Measurements from ENCODE around the gene ABCC5. TPM values are rescaled to one million over a fixed set of nuclear protein-coding genes. Genes with fewer than 3 reads are reported as not detected.
A peak's percentile ranks its signal among the peaks of the same experiment; 100 is the strongest.

The ABCC5 gene
- total and polyA plus RNA-seq, 5 donors from 2014 or later: 12.4 to 27.1 (median 14.1) TPM

GRCh38 chr3:183906234-183906921 is 111.3 kb downstream of the ABCC5 start:
- H3K4me1 Mint-ChIP-seq: no peaks in the 10 kb centered on the region
- peaks cover 8% of the 10 kb centered on the region for H3K27me3 Mint-ChIP-seq
- no peaks in the 10 kb centered on the region for H3K27me3 ChIP-seq (ENCODE audit: control insufficient read depth, insufficient read depth, low read length)
- H3K4me3 ChIP-seq (ENCODE audit: low read depth, low read length): no peak overlapping the region
- no peaks in the 10 kb centered on the region for H3K9me3 ChIP-seq (ENCODE audit: control insufficient read depth in 2 of 2, low read length in 2 of 2)
- ATAC-seq (ENCODE audit: low read depth in 2 of 2): no peak
- H3K36me3 ChIP-seq (ENCODE audit: control insufficient read depth, insufficient read depth, low read length): no peaks in the 10 kb centered on the region
- H3K27ac ChIP-seq (ENCODE audit: insufficient read depth, low read length, poor library complexity, severe bottlenecking): no peak overlapping the region
- no peak for DNase-seq
- H3K9me3 Mint-ChIP-seq: no peaks in the 10 kb centered on the region
- no peaks in the 10 kb centered on the region for H3K36me3 Mint-ChIP-seq
- H3K27ac Mint-ChIP-seq: no peak overlapping the region
- H3K4me3 Mint-ChIP-seq: no peak overlapping the region
- H3K4me1 ChIP-seq (ENCODE audit: control insufficient read depth, insufficient read depth, low read length, poor library complexity, severe bottlenecking): no peaks in the 10 kb centered on the region

DNA sequence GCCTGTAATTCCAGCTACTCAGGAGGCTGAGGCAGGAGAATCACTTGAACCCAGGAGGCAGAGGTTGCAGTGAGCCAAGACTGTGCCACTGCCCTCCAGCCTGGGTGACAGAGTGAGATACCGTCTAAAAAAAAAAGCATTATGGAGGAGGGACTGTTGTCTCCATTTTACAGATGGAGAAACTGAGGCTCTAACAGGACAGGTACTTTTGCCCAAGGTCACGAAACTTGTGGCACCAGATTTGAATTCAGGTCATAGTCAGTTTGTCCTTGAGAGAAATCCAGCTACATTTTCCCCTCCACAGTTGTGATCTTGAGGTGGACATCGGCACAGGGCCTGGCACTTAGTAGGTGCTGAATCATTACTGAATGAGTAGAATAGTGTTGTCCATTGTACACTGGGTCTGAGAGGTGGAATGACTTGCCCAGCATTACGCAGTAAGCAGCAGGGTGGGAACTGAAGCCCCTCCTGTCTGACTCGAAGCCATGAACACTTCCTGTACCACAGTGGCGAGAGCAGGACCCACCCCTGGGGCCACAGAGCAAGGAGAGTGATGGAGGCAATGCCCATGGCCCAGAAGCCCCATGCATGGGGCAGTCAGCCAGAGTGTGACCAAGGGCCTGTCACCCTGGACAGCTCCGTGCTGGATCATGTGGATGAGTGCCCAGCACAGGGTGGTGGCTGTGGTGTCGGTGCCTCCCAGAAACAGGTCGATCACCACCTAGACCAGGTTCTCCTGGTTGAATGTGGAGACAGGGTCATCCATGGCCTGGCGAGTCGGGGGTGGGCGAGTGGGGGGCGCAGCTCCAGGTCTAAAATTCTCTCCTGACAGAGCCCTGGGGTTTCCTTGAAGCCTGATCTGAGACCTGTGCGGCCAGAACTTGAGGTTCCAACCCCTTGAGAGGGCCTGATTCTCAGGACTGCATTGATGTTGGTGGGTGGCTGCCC is 112.6 kb downstream of the ABCC5 start:
- no peak overlapping the region for H3K4me3 Mint-ChIP-seq
- ATAC-seq (ENCODE audit: low read depth in 2 of 2) (no peak), DNase-seq (no peak)
- no peaks in the 10 kb centered on the region for H3K36me3 Mint-ChIP-seq
- peaks cover 0 to 1% (median 0%) of the 10 kb centered on the region in 7 donors for H3K9me3 Mint-ChIP-seq
- H3K9me3 ChIP-seq (ENCODE audit: control insufficient read depth in 2 of 2, low read length in 2 of 2): no peaks in the 10 kb centered on the region
- no peak overlapping the region for H3K27ac ChIP-seq (ENCODE audit: insufficient read depth, low read length, poor library complexity, severe bottlenecking)
- H3K27me3 Mint-ChIP-seq: peaks cover 9% of the 10 kb centered on the region
- H3K4me3 ChIP-seq (ENCODE audit: low read depth, low read length): no peak overlapping the region
- no peaks in the 10 kb centered on the region for H3K27me3 ChIP-seq (ENCODE audit: control insufficient read depth, insufficient read depth, low read length)
- peak overlapping the region in 1 of 3 donors; percentile 43 for H3K27ac Mint-ChIP-seq
- no peaks in the 10 kb centered on the region for H3K4me1 ChIP-seq (ENCODE audit: control insufficient read depth, insufficient read depth, low read length, poor library complexity, severe bottlenecking)
- H3K36me3 ChIP-seq (ENCODE audit: control insufficient read depth, insufficient read depth, low read length): no peaks in the 10 kb centered on the region
- H3K4me1 Mint-ChIP-seq: no peaks in the 10 kb centered on the region

GRCh38 chr3:183898028-183898431 is 119.7 kb downstream of the ABCC5 start:
- H3K4me1 Mint-ChIP-seq: peaks cover 0 to 5% (median 2%) of the 10 kb centered on the region in 4 donors
- no peak overlapping the region for H3K4me3 Mint-ChIP-seq
- no peaks in the 10 kb centered on the region for H3K36me3 Mint-ChIP-seq
- no peak overlapping the region for H3K27ac Mint-ChIP-seq
- peaks cover 23% of the 10 kb centered on the region for H3K27me3 Mint-ChIP-seq
- ATAC-seq (ENCODE audit: low read depth in 2 of 2) (no peak), DNase-seq (no peak)
- peaks cover 4% of the 10 kb centered on the region for H3K4me1 ChIP-seq (ENCODE audit: control insufficient read depth, insufficient read depth, low read length, poor library complexity, severe bottlenecking)
- no peak overlapping the region for H3K27ac ChIP-seq (ENCODE audit: insufficient read depth, low read length, poor library complexity, severe bottlenecking)
- no peaks in the 10 kb centered on the region for H3K9me3 ChIP-seq (ENCODE audit: control insufficient read depth in 2 of 2, low read length in 2 of 2)
- peaks cover 3% of the 10 kb centered on the region for H3K27me3 ChIP-seq (ENCODE audit: control insufficient read depth, insufficient read depth, low read length)
- no peak overlapping the region for H3K4me3 ChIP-seq (ENCODE audit: low read depth, low read length)
- H3K36me3 ChIP-seq (ENCODE audit: control insufficient read depth, insufficient read depth, low read length): no peaks in the 10 kb centered on the region
- H3K9me3 Mint-ChIP-seq: peaks cover 0 to 1% (median 0%) of the 10 kb centered on the region in 7 donors

DNA sequence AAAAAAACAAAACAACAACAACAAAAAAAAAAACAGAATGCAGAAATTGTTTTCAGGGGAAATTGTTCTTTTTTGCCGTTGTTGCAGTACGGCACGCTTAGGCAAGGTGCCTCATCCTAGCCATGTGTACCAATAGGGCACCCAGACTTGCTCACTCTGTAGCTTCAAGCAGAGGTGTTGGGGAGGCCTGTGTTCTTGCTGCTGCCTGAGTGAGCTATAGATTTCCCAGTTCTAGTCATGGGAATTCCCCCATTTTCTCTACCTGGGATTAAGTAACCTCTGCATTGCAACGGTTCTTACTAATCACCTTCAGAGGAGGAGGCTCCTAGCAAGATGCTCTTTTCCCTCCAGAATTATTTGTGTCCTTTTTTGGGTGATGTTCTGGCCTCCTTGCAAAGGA is 120.1 kb downstream of the ABCC5 start:
- Histone ChIP-seq H3K4me1 (ENCODE audit: control insufficient read depth, insufficient read depth, low read length, poor library complexity, severe bottlenecking) (peaks cover 4% of the 10 kb centered on the region), H3K36me3 (ENCODE audit: control insufficient read depth, insufficient read depth, low read length) (no peaks in the 10 kb centered on the region), H3K27me3 (ENCODE audit: control insufficient read depth, insufficient read depth, low read length) (peaks cover 3% of the 10 kb centered on the region), H3K4me3 (ENCODE audit: low read depth, low read length) (no peak overlapping the region), H3K9me3 (ENCODE audit: control insufficient read depth in 2 of 2, low read length in 2 of 2) (no peaks in the 10 kb centered on the region), H3K27ac (ENCODE audit: insufficient read depth, low read length, poor library complexity, severe bottlenecking) (no peak overlapping the region)
- H3K36me3 Mint-ChIP-seq: no peaks in the 10 kb centered on the region
- H3K27ac Mint-ChIP-seq: no peak overlapping the region
- H3K9me3 Mint-ChIP-seq: peaks cover 0 to 1% (median 0%) of the 10 kb centered on the region in 7 donors
- DNase-seq (no peak), ATAC-seq (ENCODE audit: low read depth in 2 of 2) (no peak)
- peaks cover 0 to 5% (median 2%) of the 10 kb centered on the region in 4 donors for H3K4me1 Mint-ChIP-seq
- H3K27me3 Mint-ChIP-seq: peaks cover 20% of the 10 kb centered on the region
- no peak overlapping the region for H3K4me3 Mint-ChIP-seq

- no peak for DNase-seq
- Mint-ChIP-seq H3K4me1 (peaks cover 0 to 5% (median 2%) of the 10 kb centered on the region in 4 donors), H3K4me3 (no peak overlapping the region), H3K27ac (no peak overlapping the region), H3K9me3 (peaks cover 0 to 1% (median 0%) of the 10 kb centered on the region in 7 donors), H3K27me3 (peaks cover 17% of the 10 kb centered on the region), H3K36me3 (no peaks in the 10 kb centered on the region)
- no peaks in the 10 kb centered on the region for H3K36me3 ChIP-seq (ENCODE audit: control insufficient read depth, insufficient read depth, low read length)
- H3K27ac ChIP-seq (ENCODE audit: insufficient read depth, low read length, poor library complexity, severe bottlenecking): no peak overlapping the region
- no peak overlapping the region for H3K4me3 ChIP-seq (ENCODE audit: low read depth, low read length)
- H3K27me3 ChIP-seq (ENCODE audit: control insufficient read depth, insufficient read depth, low read length): peaks cover 3% of the 10 kb centered on the region
- H3K9me3 ChIP-seq (ENCODE audit: control insufficient read depth in 2 of 2, low read length in 2 of 2): no peaks in the 10 kb centered on the region
- no peak for ATAC-seq (ENCODE audit: low read depth in 2 of 2)
- H3K4me1 ChIP-seq (ENCODE audit: control insufficient read depth, insufficient read depth, low read length, poor library complexity, severe bottlenecking): peaks cover 4% of the 10 kb centered on the region
Observed at GRCh38 chr3:183896610-183897009, 121.1 kb downstream of the ABCC5 start.

DNA sequence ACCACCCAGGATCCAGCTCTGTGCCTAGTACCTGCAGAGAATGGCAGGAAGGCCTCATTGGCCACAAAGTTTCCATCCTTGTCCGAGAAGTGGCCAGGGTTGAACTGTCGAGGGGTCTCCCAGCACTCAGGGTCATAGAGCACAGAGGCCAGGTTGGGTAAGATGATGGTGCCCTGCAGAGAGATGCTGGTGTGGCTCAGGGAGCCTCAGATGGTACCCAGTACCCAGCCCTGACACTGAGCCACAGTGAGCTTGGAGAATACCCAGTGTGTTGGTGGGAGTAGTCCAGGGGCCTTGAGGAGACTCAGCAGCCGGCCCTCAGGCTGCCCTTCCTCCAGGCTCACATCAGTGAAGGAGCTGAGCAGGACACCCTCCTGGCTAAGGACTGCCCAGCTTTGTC is 121.5 kb downstream of the ABCC5 start:
- Histone ChIP-seq H3K9me3 (ENCODE audit: control insufficient read depth in 2 of 2, low read length in 2 of 2) (no peaks in the 10 kb centered on the region), H3K27ac (ENCODE audit: insufficient read depth, low read length, poor library complexity, severe bottlenecking) (no peak overlapping the region), H3K36me3 (ENCODE audit: control insufficient read depth, insufficient read depth, low read length) (no peaks in the 10 kb centered on the region), H3K4me3 (ENCODE audit: low read depth, low read length) (no peak overlapping the region), H3K27me3 (ENCODE audit: control insufficient read depth, insufficient read depth, low read length) (peaks cover 3% of the 10 kb centered on the region), H3K4me1 (ENCODE audit: control insufficient read depth, insufficient read depth, low read length, poor library complexity, severe bottlenecking) (peaks cover 4% of the 10 kb centered on the region)
- peaks cover 0 to 1% (median 0%) of the 10 kb centered on the region in 7 donors for H3K9me3 Mint-ChIP-seq
- no peak overlapping the region for H3K27ac Mint-ChIP-seq
- peaks cover 14% of the 10 kb centered on the region for H3K27me3 Mint-ChIP-seq
- DNase-seq (no peak), ATAC-seq (ENCODE audit: low read depth in 2 of 2) (peak in 1 of 2 donors; percentile 20)
- H3K36me3 Mint-ChIP-seq: no peaks in the 10 kb centered on the region
- no peak overlapping the region for H3K4me3 Mint-ChIP-seq
- H3K4me1 Mint-ChIP-seq: peaks cover 0 to 5% (median 2%) of the 10 kb centered on the region in 4 donors

- Mint-ChIP-seq H3K4me1 (peaks cover 0 to 5% (median 2%) of the 10 kb centered on the region in 4 donors), H3K9me3 (peaks cover 0 to 1% (median 0%) of the 10 kb centered on the region in 7 donors), H3K27me3 (peaks cover 14% of the 10 kb centered on the region), H3K4me3 (no peak overlapping the region), H3K36me3 (no peaks in the 10 kb centered on the region), H3K27ac (no peak overlapping the region)
- Histone ChIP-seq H3K27me3 (ENCODE audit: control insufficient read depth, insufficient read depth, low read length) (peaks cover 3% of the 10 kb centered on the region), H3K9me3 (ENCODE audit: control insufficient read depth in 2 of 2, low read length in 2 of 2) (no peaks in the 10 kb centered on the region), H3K27ac (ENCODE audit: insufficient read depth, low read length, poor library complexity, severe bottlenecking) (no peak overlapping the region), H3K4me3 (ENCODE audit: low read depth, low read length) (no peak overlapping the region), H3K4me1 (ENCODE audit: control insufficient read depth, insufficient read depth, low read length, poor library complexity, severe bottlenecking) (peaks cover 4% of the 10 kb centered on the region), H3K36me3 (ENCODE audit: control insufficient read depth, insufficient read depth, low read length) (no peaks in the 10 kb centered on the region)
- no peak for ATAC-seq (ENCODE audit: low read depth in 2 of 2)
- no peak for DNase-seq
Observed at GRCh38 chr3:183895774-183896173, 121.9 kb downstream of the ABCC5 start.
